Activated naive CD8-positive, alpha-beta T cell treated with anti-CD3 and anti-CD28 coated beads for 36 hours (primary cell): ENCODE measurements around the gene CADM2. TPM values are rescaled to one million over a fixed set of nuclear protein-coding genes. Genes with fewer than 3 reads are reported as not detected.

ENCODE experiments used
- DNase-seq: peaks from one replicate; pipeline ENCODE4 v3.0.0; 2021
- H3K27ac Mint-ChIP-seq: one replicate; pipeline ENCODE4 v1.8.0; 2022; ENCODE audit warnings: mild to moderate bottlenecking, moderate library complexity, mixed read lengths
- H3K27me3 Mint-ChIP-seq: one replicate; pipeline ENCODE4 v1.8.0; 2022; ENCODE audit warnings: mild to moderate bottlenecking, mixed read lengths
- H3K36me3 Mint-ChIP-seq: one replicate; pipeline ENCODE4 v1.8.0; 2021; ENCODE audit warnings: mild to moderate bottlenecking, mixed read lengths
- H3K4me1 Mint-ChIP-seq: one replicate; pipeline ENCODE4 v1.8.0; 2021; ENCODE audit warnings: mixed read lengths
- H3K4me3 Mint-ChIP-seq: one replicate; pipeline ENCODE4 v1.8.0; 2022; ENCODE audit warnings: mild to moderate bottlenecking, moderate library complexity, mixed read lengths
- H3K9me3 Mint-ChIP-seq: one replicate; pipeline ENCODE4 v1.8.0; 2022; ENCODE audit warnings: mixed read lengths
- total RNA-seq, 2 experiments: library from RNA; stranded (reverse); gene quantifications; one replicate each; pipeline ENCODE4 v1.2.3, GENCODE V29; 2021

The CADM2 gene
- total RNA-seq, 2 experiments from 2014 or later = 0.21 to 0.40 TPM

GRCh38 chr3:85167576-85167975 is 208.8 kb downstream of the CADM2 start:
- no peaks in the 10 kb centered on the region for H3K4me1 Mint-ChIP-seq
- no peaks in the 10 kb centered on the region for H3K27me3 Mint-ChIP-seq
- DNase-seq = no peak
- H3K4me3 Mint-ChIP-seq = no peak overlapping the region
- H3K36me3 Mint-ChIP-seq = no peaks in the 10 kb centered on the region
- no peak overlapping the region for H3K27ac Mint-ChIP-seq
- no peaks in the 10 kb centered on the region for H3K9me3 Mint-ChIP-seq

- Mint-ChIP-seq H3K36me3 (no peaks in the 10 kb centered on the region), H3K27ac (no peak overlapping the region), H3K4me1 (no peaks in the 10 kb centered on the region), H3K4me3 (no peak overlapping the region), H3K9me3 (no peaks in the 10 kb centered on the region), H3K27me3 (no peaks in the 10 kb centered on the region)
- no peak for DNase-seq
These were observed 211.9 kb downstream of the CADM2 start for GRCh38 chr3:85170646-85171045.

- Mint-ChIP-seq H3K4me1 (no peaks in the 10 kb centered on the region), H3K27ac (no peak overlapping the region), H3K36me3 (no peaks in the 10 kb centered on the region), H3K27me3 (no peaks in the 10 kb centered on the region), H3K9me3 (no peaks in the 10 kb centered on the region), H3K4me3 (no peak overlapping the region)
- no peak for DNase-seq
These were observed 213.2 kb downstream of the CADM2 start for GRCh38 chr3:85171976-85172375.

- no peak overlapping the region for H3K4me3 Mint-ChIP-seq
- H3K27me3 Mint-ChIP-seq = no peaks in the 10 kb centered on the region
- H3K4me1 Mint-ChIP-seq = no peaks in the 10 kb centered on the region
- H3K9me3 Mint-ChIP-seq = no peaks in the 10 kb centered on the region
- no peak overlapping the region for H3K27ac Mint-ChIP-seq
- no peaks in the 10 kb centered on the region for H3K36me3 Mint-ChIP-seq
- no peak for DNase-seq
These were observed 218.0 kb downstream of the CADM2 start for GRCh38 chr3:85176799-85177198.

- no peak for DNase-seq
- Mint-ChIP-seq H3K4me3 (no peak overlapping the region), H3K27me3 (no peaks in the 10 kb centered on the region), H3K36me3 (no peaks in the 10 kb centered on the region), H3K27ac (no peak overlapping the region), H3K4me1 (no peaks in the 10 kb centered on the region), H3K9me3 (no peaks in the 10 kb centered on the region)
These were observed 224.4 kb downstream of the CADM2 start for GRCh38 chr3:85182975-85183752.

GRCh38 chr3:85185495-85185894 is 226.7 kb downstream of the CADM2 start:
- no peak for DNase-seq
- H3K4me3 Mint-ChIP-seq = no peak overlapping the region
- no peaks in the 10 kb centered on the region for H3K27me3 Mint-ChIP-seq
- no peaks in the 10 kb centered on the region for H3K36me3 Mint-ChIP-seq
- no peaks in the 10 kb centered on the region for H3K4me1 Mint-ChIP-seq
- H3K9me3 Mint-ChIP-seq = no peaks in the 10 kb centered on the region
- H3K27ac Mint-ChIP-seq = no peak overlapping the region

GRCh38 chr3:85189731-85190130 is 230.9 kb downstream of the CADM2 start:
- Mint-ChIP-seq H3K27me3 (no peaks in the 10 kb centered on the region), H3K36me3 (no peaks in the 10 kb centered on the region), H3K4me3 (no peak overlapping the region), H3K9me3 (peaks cover 4% of the 10 kb centered on the region), H3K4me1 (no peaks in the 10 kb centered on the region), H3K27ac (no peak overlapping the region)
- no peak for DNase-seq

- H3K9me3 Mint-ChIP-seq = peaks cover 4% of the 10 kb centered on the region
- DNase-seq = no peak
- no peaks in the 10 kb centered on the region for H3K27me3 Mint-ChIP-seq
- no peaks in the 10 kb centered on the region for H3K36me3 Mint-ChIP-seq
- no peaks in the 10 kb centered on the region for H3K4me1 Mint-ChIP-seq
- no peak overlapping the region for H3K4me3 Mint-ChIP-seq
- H3K27ac Mint-ChIP-seq = no peak overlapping the region
These were observed 234.8 kb downstream of the CADM2 start for GRCh38 chr3:85193565-85193964.

- DNase-seq = no peak
- Mint-ChIP-seq H3K9me3 (peaks cover 8% of the 10 kb centered on the region), H3K4me1 (no peaks in the 10 kb centered on the region), H3K27me3 (no peaks in the 10 kb centered on the region), H3K4me3 (no peak overlapping the region), H3K27ac (no peak overlapping the region), H3K36me3 (no peaks in the 10 kb centered on the region)
These were observed 249.9 kb downstream of the CADM2 start for GRCh38 chr3:85208650-85209049.

GRCh38 chr3:85210540-85210939 is 251.8 kb downstream of the CADM2 start:
- H3K27me3 Mint-ChIP-seq = no peaks in the 10 kb centered on the region
- H3K4me1 Mint-ChIP-seq = no peaks in the 10 kb centered on the region
- H3K4me3 Mint-ChIP-seq = no peak overlapping the region
- H3K36me3 Mint-ChIP-seq = no peaks in the 10 kb centered on the region
- H3K9me3 Mint-ChIP-seq = peaks cover 10% of the 10 kb centered on the region
- no peak for DNase-seq
- no peak overlapping the region for H3K27ac Mint-ChIP-seq

GRCh38 chr3:85228966-85229365 is 270.2 kb downstream of the CADM2 start:
- peaks cover 21% of the 10 kb centered on the region for H3K9me3 Mint-ChIP-seq
- no peaks in the 10 kb centered on the region for H3K36me3 Mint-ChIP-seq
- H3K4me1 Mint-ChIP-seq = no peaks in the 10 kb centered on the region
- H3K27ac Mint-ChIP-seq = no peak overlapping the region
- H3K27me3 Mint-ChIP-seq = no peaks in the 10 kb centered on the region
- no peak for DNase-seq
- no peak overlapping the region for H3K4me3 Mint-ChIP-seq

GRCh38 chr3:85244091-85244490 is 285.3 kb downstream of the CADM2 start:
- H3K27ac Mint-ChIP-seq = no peak overlapping the region
- no peaks in the 10 kb centered on the region for H3K27me3 Mint-ChIP-seq
- H3K4me1 Mint-ChIP-seq = no peaks in the 10 kb centered on the region
- no peaks in the 10 kb centered on the region for H3K36me3 Mint-ChIP-seq
- DNase-seq = no peak
- no peak overlapping the region for H3K4me3 Mint-ChIP-seq
- H3K9me3 Mint-ChIP-seq = no peaks in the 10 kb centered on the region

GRCh38 chr3:85244519-85244918 is 285.7 kb downstream of the CADM2 start:
- no peak overlapping the region for H3K27ac Mint-ChIP-seq
- no peak for DNase-seq
- H3K27me3 Mint-ChIP-seq = no peaks in the 10 kb centered on the region
- no peaks in the 10 kb centered on the region for H3K9me3 Mint-ChIP-seq
- H3K4me3 Mint-ChIP-seq = no peak overlapping the region
- H3K4me1 Mint-ChIP-seq = no peaks in the 10 kb centered on the region
- no peaks in the 10 kb centered on the region for H3K36me3 Mint-ChIP-seq

GRCh38 chr3:85251766-85252165 is 293.0 kb downstream of the CADM2 start:
- DNase-seq = no peak
- Mint-ChIP-seq H3K27me3 (no peaks in the 10 kb centered on the region), H3K27ac (no peak overlapping the region), H3K9me3 (peaks cover 5% of the 10 kb centered on the region), H3K4me1 (no peaks in the 10 kb centered on the region), H3K36me3 (no peaks in the 10 kb centered on the region), H3K4me3 (no peak overlapping the region)

- no peak overlapping the region for H3K4me3 Mint-ChIP-seq
- peaks cover 5% of the 10 kb centered on the region for H3K9me3 Mint-ChIP-seq
- no peak for DNase-seq
- no peaks in the 10 kb centered on the region for H3K36me3 Mint-ChIP-seq
- H3K27me3 Mint-ChIP-seq = no peaks in the 10 kb centered on the region
- H3K27ac Mint-ChIP-seq = no peak overlapping the region
- no peaks in the 10 kb centered on the region for H3K4me1 Mint-ChIP-seq
These were observed 293.9 kb downstream of the CADM2 start for GRCh38 chr3:85252686-85253085.

- peaks cover 5% of the 10 kb centered on the region for H3K9me3 Mint-ChIP-seq
- DNase-seq = no peak
- no peak overlapping the region for H3K4me3 Mint-ChIP-seq
- no peaks in the 10 kb centered on the region for H3K36me3 Mint-ChIP-seq
- no peaks in the 10 kb centered on the region for H3K4me1 Mint-ChIP-seq
- H3K27me3 Mint-ChIP-seq = no peaks in the 10 kb centered on the region
- H3K27ac Mint-ChIP-seq = no peak overlapping the region
These were observed 295.9 kb downstream of the CADM2 start for GRCh38 chr3:85254738-85255137.
